GM12874 (cell line): ENCODE results near the gene FGD3.

ENCODE experiments used
- CTCF ChIP-seq: IDR thresholded peaks from 2 replicates; pipeline ENCODE4 v1.5.1; 2011; ENCODE audit warnings: low read depth, mild to moderate bottlenecking, control low read depth, low read length, moderate library complexity; ENCODE audit not compliant: insufficient read depth

The FGD3 gene

GRCh38 chr9:92947268-92948037 is at the start of gene FGD3:
Gene FGD3, plus strand, starts transcription at chr9:92947523. Its CDS starts 28,734 bp downstream, at chr9:92976257.
- no peak for TF ChIP-seq CTCF

DNA sequence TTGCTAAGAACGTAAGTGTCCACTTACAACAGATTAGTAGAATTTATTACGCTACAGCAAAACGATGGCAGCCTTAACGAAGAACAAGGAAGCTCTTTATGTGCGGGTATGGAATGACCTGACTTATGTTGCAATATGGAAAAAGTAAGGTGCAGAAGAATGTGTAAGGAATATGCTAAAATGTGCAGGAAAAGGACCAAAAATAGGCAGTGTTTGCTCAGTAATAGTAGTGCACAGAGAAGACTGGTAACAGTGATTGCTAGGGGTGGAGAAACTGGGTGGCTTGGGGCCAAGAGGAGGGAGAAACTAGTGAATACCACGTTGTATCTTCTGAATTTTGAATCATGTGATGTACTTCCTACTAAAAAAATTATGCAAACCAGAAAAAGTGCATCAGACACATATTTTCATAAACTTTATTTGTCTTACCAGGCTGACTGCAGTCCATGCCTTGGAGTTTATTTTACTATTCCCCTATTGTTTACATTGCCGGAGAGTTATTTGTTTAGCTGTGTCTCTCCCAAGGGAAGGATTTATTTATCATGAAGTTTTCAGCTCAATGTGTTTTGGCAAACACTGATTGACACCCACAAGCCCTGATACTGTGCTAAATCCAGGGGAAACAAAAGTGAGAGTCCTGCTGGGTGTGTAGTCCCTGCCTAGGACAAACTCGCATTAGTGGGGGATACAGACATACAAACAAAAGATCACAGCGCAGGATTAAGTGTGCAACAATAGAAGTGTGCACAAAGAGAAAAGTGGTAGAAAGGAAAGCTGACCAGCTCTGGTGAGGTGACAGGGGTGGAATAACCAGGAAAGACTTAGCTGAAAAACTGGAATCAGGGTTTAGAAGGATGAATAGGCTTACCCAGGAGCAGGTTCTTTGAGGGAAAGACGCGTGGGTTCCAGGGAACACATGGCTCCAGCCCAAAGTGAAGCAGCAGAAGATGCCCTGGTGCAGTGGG is 35.5 kb upstream of the FGD3 start:
- TF ChIP-seq CTCF, result no peak

GRCh38 chr9:92917176-92917800 is 30.0 kb upstream of the FGD3 start:
- TF ChIP-seq CTCF, result no peak

- no peak for TF ChIP-seq CTCF
Measured at GRCh38 chr9:92920437-92920836, 26.9 kb upstream of the FGD3 start.

DNA sequence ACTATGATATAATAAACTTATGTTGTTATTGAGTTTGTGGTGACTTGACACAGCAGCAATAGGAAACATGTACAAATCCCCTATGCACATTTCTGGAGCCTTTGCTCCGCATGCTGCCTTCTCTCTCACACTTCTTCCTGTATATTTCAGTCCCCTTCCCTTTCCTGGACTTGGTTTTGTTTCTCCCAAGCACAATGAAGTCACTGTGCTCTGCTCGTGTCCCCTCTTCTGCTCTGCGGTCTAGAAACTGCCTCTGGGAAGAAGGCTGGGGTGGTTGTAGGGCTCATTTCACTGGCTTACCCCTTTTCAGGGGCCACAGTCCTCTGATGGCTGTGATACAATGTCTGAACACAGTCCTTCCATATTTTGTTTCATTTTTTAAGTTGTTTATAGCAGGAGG is 15.7 kb upstream of the FGD3 start:
- no peak for TF ChIP-seq CTCF

DNA sequence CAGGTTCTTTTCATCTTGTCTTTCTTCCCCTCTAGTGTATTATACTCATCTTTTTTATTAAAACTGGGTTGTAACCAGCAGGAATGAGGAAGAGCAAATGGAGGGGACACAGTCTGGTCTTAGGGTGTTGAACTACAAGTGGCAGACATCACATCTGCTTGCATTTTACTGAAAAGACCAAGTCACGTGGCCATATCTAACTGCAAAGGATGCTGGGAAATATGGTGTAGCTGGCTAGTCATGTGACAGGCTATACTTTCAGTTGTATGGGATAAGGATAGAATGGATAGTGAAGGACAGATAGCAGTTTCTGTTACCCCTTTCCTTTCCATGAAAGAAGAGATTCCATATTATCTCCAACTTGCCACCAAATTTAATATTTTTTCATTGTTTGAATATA is 13.0 kb upstream of the FGD3 start:
- TF ChIP-seq CTCF, result no peak

- TF ChIP-seq CTCF, result no peak
Measured at GRCh38 chr9:92938025-92938424, 9.3 kb upstream of the FGD3 start.
